ENCODE data around the gene VSIG8. TPM values are rescaled to one million over a fixed set of nuclear protein-coding genes. Genes with fewer than 3 reads are reported as not detected.

VSIG8 gene
- total and polyA plus RNA-seq, 12 donors = 0.06 to 0.80 (median 0.17) TPM; not detected in 8

- no peaks in the 10 kb centered on the region for H3K27me3 ChIP-seq
- TF ChIP-seq CTCF (IDR thresholded peaks at IDR 0.05) = no peak
- TF ChIP-seq POLR2A (IDR thresholded peaks at IDR 0.05) = no peak
- H3K36me3 ChIP-seq (replicated peaks in 1 of 2) = no peaks in the 10 kb centered on the region
- no peak overlapping the region for H3K4me3 ChIP-seq
- intact Hi-C loops (cut with DNase I) = no loop called here
- H3K9me3 ChIP-seq (replicated peaks in 1 of 3) = no peaks in the 10 kb centered on the region
- no peak overlapping the region for H3K27ac ChIP-seq
- 95 to 100% (median 97%) methylated on average over 2 of the region's 2 CpGs for WGBS, 4 donors
- no peak for DNase-seq
- peaks cover 0 to 9% of the 10 kb centered on the region in 2 donors for H3K4me1 ChIP-seq (replicated peaks in 1 of 2)
These were observed 30.1 kb downstream of the VSIG8 start for GRCh38 chr1:159832309-159832708.

- Histone ChIP-seq H3K9me3 (replicated peaks in 1 of 3) (no peaks in the 10 kb centered on the region), H3K4me3 (no peak overlapping the region), H3K27ac (no peak overlapping the region), H3K36me3 (replicated peaks in 1 of 2) (no peaks in the 10 kb centered on the region), H3K4me1 (replicated peaks in 1 of 2) (peaks cover 0 to 9% of the 10 kb centered on the region in 2 donors), H3K27me3 (no peaks in the 10 kb centered on the region)
- no peak for TF ChIP-seq POLR2A (IDR thresholded peaks at IDR 0.05)
- TF ChIP-seq CTCF (IDR thresholded peaks at IDR 0.05) = no peak
- intact Hi-C loops (cut with DNase I) = no loop called here
- 63 to 69% (median 64%) methylated on average over 7 of the region's 7 CpGs for WGBS, 4 donors
- no peak for DNase-seq
These were observed 30.9 kb downstream of the VSIG8 start for GRCh38 chr1:159831412-159832141.

GRCh38 chr1:159830722-159831121 is 31.7 kb downstream of the VSIG8 start:
- WGBS, 4 donors = 76 to 90% (median 81%) methylated on average over 8 of the region's 8 CpGs

More at GRCh38 chr1:159830722-159831121, 31.7 kb downstream of the VSIG8 start:
- TF ChIP-seq POLR2A (IDR thresholded peaks at IDR 0.05) = no peak
- no peak for TF ChIP-seq CTCF (IDR thresholded peaks at IDR 0.05)
- no peak for DNase-seq
- peaks cover 0 to 9% of the 10 kb centered on the region in 2 donors for H3K4me1 ChIP-seq (replicated peaks in 1 of 2)
- intact Hi-C loops (cut with DNase I) = no loop called here
- no peaks in the 10 kb centered on the region for H3K9me3 ChIP-seq (replicated peaks in 1 of 3)
- H3K27me3 ChIP-seq = no peaks in the 10 kb centered on the region
- no peaks in the 10 kb centered on the region for H3K36me3 ChIP-seq (replicated peaks in 1 of 2)
- H3K4me3 ChIP-seq = no peak overlapping the region
- peak overlapping the region in 1 of 5 donors; percentile 65 for H3K27ac ChIP-seq
